HuH-7 (cell line): Measurements from ENCODE around the gene NUP98.
"Not testable (repeated sequence)": the region's sequence is repeated elsewhere in the genome, so short reads cannot be mapped to it uniquely, and the experiment has no call there.

Experiments used
- DNase-seq: peaks from one replicate; pipeline ENCODE4 v3.0.0; 2011; ENCODE audit warnings: low spot score

Gene NUP98

GRCh38 chr11:3669742-3670183, 127.6 kb downstream of the NUP98 start:
- no peak for DNase-seq

DNA sequence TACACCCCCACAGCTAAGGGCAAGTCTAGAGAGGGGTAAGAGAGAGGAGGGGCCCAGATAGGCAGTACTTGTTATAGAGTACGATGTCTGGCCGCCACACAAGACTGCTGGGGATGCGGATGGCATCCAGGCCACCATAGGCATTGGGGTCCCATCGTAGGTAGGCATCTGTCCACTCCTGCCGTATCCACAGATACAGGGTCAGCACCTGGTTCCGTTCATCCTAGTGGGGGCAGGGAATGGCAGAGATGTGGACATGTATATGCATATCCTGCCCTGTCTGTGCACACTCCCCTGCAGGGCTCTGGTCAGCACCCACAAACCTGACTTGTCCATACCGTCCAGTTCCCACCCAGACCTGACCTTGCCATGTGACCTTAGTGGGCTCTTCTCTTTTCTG, 128.2 kb downstream of the NUP98 start:
- no peak for DNase-seq

DNA sequence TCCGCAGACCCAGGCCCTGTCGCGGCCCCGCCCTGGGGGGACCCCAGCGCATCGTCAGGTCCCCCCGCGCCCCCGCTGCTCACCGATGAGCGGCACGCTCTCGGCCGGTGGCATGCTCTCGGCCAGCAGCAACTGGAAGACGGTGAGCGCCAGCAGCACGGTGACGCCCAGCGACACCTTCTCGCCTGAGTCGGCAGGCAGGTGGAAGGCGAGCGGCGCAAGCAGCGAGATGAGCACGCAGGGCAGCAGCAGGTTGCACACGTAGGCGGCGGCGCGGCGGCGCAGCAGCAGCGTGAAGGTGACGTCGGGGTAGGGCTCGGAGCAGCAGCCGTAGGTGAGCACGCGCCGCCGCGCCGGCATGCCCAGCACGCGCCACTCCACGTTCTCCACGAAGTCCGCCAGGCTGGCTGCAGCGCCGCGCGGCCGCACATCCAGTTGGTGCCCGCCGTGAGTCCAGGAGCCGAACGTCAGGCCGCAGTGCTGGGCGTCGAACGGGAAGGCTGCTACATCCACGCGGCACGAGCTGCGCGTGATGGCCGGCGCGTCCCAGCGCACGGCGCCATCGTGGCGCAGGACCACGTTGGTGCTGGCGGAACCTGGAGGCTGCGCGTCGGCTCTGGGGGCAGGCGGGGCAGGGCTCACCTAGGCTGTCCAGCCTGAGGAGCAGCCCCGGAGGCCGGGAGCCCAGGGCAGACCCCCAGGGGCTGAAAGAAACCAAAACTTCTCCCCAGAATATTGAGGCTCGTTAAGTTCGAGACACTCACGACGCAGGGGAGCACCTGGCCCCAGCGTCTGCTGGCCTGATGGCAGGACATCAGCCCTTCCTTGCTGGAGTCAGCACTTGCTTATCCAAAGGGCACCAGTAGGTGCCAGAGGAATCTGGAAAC, 130.0 kb downstream of the NUP98 start:
- no peak for DNase-seq

GRCh38 chr11:3666023-3666530, 131.3 kb downstream of the NUP98 start:
- no peak for DNase-seq

- DNase-seq: no peak
Observed at GRCh38 chr11:3665336-3666022, 131.9 kb downstream of the NUP98 start.

DNA sequence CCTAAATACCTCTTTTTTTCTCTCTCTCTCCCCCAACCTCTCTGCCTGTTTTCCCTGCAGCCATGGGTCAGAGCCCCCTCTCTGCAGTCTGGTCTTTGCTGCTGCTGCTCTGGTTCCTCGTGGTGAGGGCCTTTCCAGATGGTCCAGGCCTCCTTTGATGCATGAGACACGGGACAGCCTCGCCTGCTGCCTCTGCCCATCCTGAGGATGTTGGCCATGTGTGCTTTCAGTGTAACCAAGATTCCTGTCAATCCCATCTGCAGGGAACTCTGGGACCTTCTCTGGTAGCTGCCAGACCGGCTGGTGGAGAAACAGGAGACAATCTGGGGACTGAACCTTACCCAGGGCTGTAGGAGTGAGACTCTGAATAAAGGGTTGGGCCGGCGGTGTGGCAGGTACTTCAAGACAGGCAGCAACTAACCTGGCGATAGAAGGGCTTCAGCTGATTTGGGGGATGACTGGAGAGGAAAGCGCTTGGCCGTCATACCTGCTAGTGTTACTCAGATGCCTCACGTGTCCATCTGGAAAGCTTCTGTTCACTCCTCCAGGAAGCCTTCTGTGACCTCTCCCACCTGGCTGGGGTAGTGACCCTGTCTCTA, 133.2 kb downstream of the NUP98 start:
- DNase-seq: no peak

DNA sequence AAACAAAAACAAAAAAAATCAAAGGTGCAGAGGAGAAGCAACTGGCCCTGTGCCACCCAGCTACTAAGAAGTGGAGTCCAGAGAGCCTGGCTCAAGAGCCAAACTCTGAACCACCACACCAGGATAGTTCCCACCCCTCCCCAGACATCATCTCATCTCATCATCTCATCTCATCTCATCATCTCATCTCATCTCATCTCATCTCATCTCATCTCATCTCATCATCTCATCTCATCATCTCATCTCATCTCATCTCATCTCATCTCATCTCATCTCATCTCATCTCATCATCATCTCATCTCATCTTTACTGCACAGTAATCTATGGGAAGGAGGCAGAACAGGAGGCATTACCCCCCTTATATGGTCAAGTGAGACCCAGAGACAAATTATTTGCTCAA, 134.5 kb downstream of the NUP98 start:
- DNase-seq: no peak

DNA sequence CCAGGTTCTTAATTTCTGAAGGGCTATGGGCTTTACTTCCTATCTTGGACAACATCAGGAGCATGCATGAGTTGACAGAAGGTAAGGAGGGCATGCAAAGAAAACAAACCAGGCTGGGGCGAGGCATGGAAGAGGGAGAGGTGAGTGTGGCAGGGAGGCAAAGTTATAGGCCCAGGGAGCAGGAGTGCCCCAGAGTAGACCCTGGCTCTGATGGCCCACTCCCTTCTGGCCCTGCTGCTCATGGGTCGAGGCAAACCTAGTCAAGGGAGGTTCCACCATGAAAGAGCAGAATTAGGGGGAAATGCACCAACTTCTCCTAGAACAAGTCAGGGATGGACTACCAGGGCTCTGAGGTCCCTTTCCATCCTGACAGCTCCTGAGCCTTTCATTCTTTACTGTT, 136.4 kb downstream of the NUP98 start:
- DNase-seq: no peak

- DNase-seq: no peak
Observed at GRCh38 chr11:3659595-3660515, 137.5 kb downstream of the NUP98 start.

DNA sequence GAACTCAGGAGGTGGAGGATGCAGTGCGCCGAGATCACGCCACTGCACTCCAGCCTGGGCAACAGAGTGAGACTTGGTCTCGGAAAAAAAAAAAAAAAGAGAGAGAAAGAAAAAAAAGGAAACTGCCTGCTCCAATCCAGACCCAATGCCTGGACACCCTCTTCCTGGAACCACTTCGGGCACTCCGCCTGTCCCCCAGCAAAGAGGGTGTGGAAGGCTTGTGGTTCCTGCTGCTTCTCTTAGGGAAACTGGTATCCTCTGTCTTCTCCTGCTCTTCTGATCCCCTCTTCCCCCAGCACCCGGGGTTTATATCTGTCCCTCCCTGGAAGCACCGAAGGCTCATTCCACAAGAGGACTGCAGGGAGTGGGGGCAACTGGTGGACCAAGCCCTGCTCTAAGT, 139.1 kb downstream of the NUP98 start:
- DNase-seq: no peak

GRCh38 chr11:3657331-3657730, 140.0 kb downstream of the NUP98 start:
- DNase-seq: not testable (repeated sequence)

- no peak for DNase-seq
Observed at GRCh38 chr11:3655547-3655946, 141.8 kb downstream of the NUP98 start.

- DNase-seq: not testable (repeated sequence)
Observed at GRCh38 chr11:3652514-3652913, 144.8 kb downstream of the NUP98 start.

- DNase-seq: not testable (repeated sequence)
Observed at GRCh38 chr11:3649374-3649773, 148.0 kb downstream of the NUP98 start.

- not testable (repeated sequence) for DNase-seq
Observed at GRCh38 chr11:3648843-3649242, 148.5 kb downstream of the NUP98 start.

- no peak for DNase-seq
Observed at GRCh38 chr11:3645552-3645951, 151.8 kb downstream of the NUP98 start.

DNA sequence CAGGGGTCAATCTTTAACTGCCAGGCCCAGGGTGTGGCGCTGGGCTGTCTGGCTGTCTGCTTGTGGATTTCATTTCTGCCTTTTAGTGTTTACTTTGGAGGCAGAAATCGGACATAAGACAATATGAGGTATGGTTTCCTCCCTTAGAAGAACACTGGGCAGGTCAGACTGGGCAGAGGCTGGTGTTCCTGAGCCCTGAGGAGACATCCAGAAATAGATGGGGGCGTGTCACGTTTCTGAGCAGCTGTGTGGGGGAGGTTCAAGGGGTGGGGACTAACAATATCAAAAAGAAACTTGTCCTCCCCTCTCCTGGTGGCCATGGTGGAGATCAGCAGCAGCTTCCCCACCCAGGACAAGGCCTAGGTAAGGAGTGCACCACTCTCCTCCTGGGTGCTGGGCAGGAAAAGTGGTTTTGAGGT, 152.5 kb downstream of the NUP98 start, which contains the start of gene ART1:
Gene ART1, plus strand, starts transcription at position 312 of the 419 bp plus-strand sequence. CDS start 14,086 bp downstream, outside the sequence.
- DNase-seq: no peak

- not testable (repeated sequence) for DNase-seq
Observed at GRCh38 chr11:3643102-3643546, 154.2 kb downstream of the NUP98 start.

GRCh38 chr11:3642071-3642951, 155.0 kb downstream of the NUP98 start:
- peak; percentile 84 for DNase-seq

DNA sequence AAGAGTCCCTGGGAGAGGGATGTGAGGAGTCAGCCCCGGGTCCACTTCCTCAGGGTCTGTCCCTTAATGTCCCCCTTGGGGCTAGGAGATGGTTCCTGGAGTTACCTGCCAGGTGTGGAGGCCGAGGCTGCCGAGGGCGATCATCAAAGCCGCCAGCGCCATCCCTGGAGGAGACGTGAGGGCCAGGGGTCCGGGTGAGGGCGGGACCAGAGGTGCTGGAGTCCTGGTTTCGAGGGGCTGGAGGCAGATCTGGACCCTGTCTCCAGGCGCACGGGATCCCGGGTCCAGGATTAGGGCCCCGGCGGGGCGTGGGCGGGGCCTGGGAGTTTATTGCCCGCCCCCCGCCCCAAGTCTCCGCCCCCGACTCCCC, 155.7 kb downstream of the NUP98 start, which contains the start of gene ART5:
Gene ART5, minus strand, starts transcription at position 292 of the 370 bp plus-strand sequence. Its CDS starts 130 bp downstream, at position 162.
- no peak for DNase-seq
